Kasumi-1 (cell line): ENCODE results near the gene OR2AE1.

Experiments
- DNase-seq, 2 experiments: peaks; one replicate each; lab custom pipeline; 2025; lab: John Stamatoyannopoulos, UW

OR2AE1 gene

DNA sequence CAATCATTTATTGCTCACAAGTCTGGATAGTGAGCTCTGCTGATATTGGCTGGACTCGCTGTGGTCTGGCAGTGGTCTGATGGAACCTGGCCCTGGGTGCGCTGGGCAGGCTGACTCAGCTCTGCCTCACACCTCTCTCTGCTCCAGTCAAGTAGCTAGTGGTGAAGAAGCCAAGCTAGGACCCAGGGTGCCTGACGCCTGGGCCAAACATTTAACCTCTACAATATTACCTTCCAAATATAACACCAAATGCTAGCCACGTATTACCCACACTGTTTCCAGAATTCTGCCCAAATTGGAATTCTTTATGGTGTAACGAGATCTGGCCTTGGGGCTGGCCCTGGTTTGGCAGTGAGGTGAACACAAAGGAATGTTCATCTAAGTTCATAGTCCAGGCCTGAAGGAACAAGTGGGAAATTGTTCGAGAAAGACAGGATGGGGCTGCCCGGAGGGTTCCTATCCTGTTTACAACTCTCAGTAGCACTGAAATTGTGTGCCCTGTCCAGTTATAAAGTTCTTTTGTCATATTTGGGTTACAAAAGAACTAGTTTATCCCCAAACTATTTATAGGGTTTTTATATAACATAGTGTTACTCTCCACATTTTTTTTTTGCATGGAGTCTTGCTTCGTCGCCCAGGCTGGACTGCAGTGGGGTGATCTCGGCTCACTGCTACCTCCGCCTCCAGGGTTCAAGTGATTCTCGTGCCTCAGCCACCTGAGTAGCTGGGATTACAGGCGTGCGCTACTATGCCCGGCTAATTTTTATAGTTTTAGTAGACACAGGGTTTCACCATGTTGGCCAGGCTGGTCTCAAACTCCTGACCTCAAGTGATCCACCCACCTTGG, 16.3 kb downstream of the OR2AE1 start:
- DNase-seq = no peak

DNA sequence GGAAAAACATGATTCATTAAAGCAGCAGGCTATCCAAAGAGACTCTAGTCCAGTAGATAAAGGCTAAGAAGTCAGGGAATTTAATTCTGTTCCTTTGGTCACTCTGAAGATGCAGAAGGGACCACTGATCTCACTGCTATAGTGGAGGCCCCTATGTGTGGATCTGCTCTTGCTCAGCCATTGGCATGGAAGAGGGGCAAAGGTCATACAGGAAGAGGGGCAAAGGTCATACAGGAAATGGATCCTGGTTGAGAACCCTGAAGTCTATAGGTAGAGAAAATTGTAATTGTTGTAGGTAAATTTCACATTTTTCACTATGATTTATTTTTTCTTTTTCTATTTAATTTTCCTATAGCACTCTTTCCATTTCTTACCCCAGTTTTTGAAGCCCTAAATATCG, 21.6 kb downstream of the OR2AE1 start:
- no peak for DNase-seq

DNA sequence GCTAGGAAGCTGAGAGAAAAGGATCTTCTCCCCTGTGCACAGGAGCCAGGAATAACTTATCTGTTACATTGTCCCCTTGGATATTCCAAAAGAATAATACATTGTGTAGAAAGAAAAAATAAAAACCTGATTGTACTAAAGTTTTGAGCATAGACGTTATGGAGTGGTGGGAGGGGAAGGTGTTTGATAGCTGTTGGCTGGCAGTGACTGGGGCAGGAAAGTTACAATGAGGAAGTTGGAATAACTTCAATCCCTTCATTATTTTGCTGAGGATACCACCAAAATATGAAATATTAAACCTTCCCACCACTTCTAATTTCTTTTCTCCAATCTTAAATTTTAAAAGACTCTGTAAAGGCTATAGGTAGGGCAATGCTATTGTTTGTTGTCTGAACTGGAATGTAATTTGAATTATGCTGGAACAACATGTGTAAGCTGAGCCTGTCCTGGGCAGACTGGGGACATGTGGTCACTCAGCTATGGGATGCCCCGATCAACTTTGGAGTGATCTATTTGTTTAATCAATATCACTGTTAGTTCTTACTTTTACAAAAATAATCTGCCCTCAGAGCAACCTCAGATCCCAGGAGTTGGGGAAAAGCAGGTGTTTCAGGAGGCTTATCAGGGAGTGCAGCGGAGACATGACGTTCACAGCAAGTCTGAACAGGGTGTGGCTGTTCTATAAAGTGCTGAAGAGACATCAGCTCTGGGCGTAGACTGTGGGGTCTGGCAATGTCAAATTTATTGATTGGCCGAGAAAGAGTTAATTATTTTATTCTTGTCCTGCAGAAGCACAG, 28.2 kb downstream of the OR2AE1 start:
- no peak for DNase-seq

DNA sequence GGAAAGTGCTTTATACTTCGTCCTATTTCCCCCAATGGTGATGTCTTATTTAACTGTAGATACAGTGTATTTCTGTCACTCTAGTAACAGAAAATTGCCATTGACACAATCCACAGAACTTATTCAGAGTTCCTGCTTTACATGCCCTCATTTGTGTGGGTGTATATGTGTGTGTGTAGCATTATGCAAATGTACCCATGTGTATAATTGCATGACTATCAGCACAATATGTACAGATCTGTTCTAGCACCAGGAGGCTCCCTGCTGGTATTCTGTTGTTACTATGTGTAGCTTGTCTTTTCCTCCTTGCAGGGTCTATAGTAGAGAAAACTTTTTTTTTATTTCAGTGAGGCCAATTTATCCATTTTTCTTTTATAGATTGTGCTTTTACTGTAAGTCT, 32.5 kb downstream of the OR2AE1 start:
- DNase-seq = no peak

DNA sequence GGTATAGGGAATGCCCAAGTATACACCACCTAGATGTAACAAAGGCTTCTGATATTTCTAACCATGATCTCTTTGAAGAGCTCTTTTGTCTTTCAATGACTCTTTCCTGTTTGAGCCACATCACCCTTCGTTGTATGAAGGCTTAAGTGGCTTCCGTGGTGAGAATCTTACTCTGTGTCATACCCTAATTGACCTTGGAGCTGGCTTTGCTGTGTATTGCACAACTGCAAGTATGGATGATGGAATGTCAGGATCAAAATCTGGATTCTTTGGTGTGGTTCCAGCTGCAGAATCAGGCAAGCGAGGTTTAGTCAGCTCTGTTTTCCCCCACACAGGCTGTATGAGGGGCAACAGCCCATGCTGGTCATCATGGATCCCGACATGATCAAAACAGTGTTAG, 33.0 kb downstream of the OR2AE1 start:
- DNase-seq = no peak

DNA sequence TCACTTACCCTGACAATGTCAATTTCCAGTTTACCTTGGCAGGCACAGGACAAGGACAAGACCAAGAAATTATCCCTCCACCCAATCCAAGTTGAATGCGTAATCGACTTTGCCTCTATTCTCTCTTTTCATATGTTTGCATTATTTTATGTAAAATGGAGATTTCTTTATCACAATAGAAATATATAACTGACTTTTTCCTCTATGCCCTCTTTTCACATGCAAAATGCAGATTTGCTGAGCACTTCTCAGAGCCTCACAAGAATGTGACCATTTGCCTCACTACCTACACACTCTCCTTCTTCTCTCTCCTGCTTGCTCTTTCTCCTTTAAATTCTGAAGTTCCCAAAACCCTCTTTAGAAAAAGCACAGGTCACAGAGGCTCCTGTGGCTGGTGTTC, 33.9 kb downstream of the OR2AE1 start:
- no peak for DNase-seq

DNA sequence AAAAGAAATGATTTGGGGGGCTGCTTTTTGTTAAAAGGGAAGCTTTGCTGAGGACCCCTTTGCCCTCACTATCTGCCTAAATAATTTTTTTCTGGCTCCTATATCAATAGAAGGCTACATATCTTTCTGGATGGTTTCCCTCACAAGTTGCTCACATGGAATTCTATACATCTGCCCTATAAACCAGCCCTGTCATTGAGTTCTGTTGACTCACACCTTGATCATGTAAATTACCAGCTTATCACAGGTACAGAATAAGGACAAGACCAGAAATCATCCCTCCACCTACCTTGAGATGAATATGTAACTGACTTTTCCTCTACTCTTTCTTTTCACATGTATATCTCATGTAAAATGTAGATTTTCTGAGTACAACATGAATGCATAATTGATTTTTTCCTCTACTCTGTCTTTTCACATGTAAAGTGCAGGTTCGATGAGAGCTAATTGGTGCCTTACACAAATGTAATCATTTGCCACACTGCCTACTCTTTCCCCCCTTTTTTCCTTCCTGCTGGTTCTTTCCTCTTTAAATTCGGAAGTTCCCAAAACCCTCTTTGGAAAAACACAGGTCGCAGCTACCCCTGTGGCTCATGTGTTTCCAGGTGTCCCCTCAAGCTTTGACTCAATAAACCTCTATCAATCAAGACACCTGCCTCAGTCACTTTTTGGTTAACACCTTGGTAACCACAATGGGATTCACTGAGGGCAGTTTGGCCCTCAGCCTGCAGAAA, 36.5 kb downstream of the OR2AE1 start:
- DNase-seq = no peak

DNA sequence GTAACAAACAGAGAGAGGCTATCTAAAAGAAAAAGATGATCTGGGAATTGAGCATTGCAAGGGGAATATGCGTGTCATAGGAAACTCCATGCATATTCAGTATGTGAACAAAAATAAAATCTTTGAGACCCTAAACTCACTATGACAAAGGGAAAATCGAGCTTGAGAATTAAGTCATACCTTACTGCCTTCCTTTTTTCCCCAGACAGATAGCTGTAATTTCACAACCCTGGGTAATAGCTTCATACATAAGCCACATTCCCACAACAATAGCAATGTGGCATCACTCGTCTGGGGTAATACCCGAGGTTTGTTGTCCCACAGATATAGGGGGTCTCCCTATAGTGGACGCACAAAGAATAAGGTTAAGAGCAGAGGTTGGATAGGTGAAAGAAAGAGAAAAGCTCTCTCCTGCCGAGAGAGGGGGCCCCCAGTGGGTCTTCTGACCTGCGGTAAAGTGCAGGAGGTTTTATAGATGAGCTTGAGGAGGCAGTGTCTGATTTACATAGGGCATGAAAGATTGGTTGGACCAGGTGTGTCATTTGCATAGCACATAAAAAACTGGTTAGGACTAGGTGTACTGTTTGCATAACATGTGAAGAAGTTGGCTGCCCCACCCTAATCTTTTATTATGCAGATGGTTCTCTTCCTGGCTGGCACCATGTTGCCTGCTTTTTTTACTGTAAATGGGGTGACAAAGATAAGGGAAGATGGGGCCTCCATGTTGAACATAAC, 37.4 kb downstream of the OR2AE1 start:
- DNase-seq = no peak

DNA sequence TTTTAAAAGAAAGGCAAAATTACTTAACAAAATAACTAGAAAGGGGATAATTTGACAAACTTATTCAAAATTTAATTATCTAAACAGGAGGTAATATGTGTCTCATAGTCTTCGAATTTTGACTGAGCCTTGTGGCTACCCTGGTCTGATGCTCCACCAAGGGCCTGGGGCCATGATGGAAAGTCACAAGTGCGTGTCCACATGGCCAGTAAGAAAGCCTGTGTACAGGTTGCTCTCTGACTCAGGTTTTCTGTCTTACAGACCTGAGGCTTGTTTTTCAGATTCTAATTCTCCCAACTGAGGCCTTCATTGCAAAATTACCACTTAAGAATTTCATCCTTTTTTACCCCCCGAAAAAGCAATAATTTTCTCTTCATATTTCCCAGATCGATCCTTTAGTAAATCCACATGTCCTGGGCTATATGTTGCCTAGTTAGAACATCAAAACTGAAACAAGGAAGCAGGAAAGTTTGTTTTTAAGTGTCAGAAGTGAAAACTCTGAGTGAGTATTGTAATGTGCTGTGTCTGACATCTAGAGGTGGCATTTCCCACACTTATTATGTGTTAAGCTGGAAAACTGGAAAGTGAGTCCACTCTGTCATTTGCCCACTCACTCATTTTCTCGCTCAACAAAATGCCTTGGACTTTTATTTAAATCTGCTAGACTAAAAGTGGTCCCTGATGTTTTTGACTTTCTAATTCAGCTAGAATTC, 39.0 kb downstream of the OR2AE1 start:
- no peak for DNase-seq

DNA sequence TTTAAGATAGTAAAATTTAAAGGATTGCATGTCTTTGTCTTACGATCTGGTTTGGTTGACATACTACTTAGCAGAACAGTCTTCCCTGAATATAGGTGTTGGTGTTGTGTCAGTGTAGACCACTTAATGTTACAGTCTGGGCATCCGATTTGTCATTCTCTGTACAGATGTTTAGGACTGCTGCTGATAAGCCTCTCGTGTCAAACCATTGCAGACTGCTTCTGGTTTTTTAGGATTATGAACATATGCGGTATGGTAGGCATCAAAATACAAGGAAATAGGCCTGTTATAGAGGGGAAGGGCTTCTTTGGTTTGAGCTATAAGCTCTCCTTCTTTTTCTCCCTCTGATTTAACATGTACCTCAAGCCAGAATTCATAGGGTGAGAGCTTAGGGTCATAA, 41.6 kb downstream of the OR2AE1 start:
- no peak for DNase-seq

DNA sequence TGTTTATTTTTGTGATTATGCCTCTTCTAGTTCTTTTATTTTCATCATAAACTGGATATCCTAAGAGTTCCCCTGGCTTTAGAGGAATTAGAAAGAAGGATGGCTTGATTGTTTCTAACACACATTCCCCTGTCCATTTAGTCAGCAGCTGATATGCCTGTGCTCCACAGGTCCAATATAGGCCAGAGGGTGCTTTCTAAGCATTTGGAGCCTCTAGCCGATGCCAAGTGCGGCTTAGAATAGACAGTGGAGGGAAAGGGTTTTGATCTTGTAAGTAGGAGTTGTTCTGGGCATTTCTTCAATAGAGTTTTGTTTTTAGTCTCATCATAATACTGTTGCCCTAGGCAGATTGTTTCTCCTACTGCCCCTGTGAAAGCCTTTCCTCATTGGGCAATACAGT, 42.5 kb downstream of the OR2AE1 start:
- DNase-seq = no peak

DNA sequence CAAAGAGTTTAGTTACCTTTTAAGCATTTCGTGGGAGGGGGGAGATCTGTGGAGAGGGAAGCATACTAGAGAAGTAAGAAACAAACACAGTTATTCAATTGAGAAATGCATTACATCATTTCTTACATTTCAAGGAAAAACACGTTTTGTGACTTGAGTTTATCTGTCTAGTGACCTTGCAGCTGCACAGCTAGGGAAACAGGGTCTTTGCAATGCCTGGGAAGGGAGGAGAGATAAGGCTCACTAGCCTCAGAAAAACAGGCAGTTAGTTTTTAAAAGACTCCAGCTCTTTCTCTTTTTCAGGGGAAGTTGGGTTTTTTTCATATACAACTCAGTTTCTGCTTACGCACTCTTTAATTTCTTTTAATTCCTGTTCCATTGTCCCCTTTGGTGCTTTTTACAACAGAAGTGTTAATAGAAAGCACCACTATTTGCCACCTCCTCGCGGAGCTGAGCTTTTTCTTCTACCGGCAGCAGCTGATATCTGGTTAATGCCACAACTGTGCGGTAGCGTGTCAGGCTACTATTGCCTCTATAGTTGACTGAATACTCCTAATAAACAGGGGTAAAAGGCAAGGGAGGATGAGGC, 43.5 kb downstream of the OR2AE1 start:
- no peak for DNase-seq

DNA sequence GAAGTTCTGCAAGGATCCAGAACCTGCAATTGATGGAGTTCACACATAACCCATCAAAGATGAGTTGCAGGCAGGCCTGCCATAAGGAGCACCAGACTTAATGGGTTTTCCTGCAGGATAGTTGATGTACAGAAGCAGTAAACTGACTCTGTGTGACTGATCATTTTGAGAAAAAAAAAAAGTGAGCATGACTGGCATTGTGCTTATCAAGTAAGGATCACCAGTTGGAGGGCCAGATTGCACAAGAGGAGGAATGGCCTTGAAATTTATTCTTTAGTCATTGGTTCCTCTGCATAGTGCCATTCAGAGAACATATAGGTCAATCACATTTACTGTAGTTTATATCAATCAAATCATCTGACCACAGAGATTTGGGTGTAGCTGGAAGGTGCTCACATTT, 45.2 kb downstream of the OR2AE1 start:
- DNase-seq = no peak

DNA sequence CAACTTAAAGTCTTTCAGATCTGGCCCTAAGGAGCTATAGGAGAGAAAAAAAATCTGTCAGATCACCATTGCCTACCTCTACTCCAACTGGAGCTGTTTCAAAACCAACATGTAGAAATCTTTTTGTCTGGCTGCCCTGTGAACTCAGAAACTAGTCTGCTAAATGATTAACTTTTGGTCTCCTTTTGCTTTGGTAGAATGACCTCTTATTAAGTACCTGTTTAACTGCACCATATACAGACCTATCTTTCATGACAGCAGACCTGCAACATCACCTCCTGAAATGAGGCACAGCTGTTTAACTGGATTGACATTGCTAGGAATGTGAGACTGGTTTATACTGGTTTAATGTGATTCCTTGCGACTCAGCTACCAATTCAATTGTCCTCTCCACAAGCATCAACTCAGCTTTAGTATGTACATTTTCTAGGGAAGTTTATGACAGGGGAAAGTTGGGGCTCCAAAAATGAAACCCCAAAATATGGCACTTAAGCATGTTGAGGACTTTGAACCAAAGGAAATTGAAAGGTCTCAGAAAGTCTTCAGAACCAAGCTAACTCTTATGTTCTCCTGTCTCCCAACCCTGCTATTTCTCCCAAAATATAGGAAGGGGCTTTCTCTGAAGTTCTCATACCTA, 47.2 kb downstream of the OR2AE1 start:
- no peak for DNase-seq

DNA sequence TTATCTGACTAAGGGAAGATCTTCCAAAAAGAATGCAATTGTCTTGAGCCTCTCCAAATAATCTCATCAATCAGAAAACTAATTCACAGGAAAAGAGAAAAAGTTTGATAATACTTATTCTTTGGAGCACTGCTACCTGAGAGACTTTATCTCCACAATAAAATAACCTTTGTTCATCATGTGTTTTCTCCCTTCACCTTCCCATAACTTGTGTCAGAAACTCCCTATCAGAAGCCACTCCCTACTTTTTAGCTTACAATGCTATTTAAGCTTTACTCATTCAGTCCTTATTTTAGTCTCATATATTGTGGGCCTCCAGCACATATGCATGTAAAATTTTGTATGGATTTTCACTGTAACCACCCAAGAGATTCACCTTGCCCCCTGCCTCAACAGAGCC, 48.0 kb downstream of the OR2AE1 start:
- DNase-seq = no peak

DNA sequence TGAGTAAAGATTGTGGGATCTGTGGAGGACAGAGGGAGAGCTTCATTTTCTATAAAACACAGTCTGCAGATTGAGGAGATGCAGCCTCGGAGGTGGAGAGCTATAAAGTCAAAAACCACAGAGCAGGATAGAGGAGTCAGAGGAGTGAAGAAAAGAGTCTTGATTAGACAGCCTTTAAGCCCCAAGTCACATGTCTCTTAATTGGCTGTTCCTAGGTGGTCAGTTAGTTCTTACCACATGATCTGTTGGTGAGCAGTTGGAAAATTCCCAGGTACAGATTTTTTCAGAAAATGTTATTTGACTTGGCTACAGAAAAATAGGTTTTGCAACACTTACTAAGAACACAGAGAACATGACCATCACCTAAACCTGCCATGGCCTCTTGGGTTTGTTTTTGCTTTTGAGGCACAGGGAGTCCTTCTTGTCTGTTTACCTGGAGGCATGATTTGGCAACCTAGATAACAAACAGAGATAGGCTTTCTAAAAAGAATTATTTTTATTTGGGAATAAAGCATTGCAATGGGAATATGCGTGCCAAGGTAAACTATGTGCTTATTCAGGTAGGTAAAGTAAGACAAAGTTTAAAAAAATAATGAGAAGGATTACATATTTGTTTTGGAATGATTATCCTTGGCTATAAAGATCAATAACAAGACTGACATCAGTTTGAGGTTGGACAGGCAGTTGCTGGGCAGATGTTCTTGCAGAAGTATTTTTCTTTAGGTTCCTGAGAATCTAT, 49.6 kb downstream of the OR2AE1 start:
- DNase-seq = no peak
